Measurements from ENCODE around the gene VPS4B. TPM values are rescaled to one million over a fixed set of nuclear protein-coding genes. Genes with fewer than 3 reads are reported as not detected.

The VPS4B gene
- total RNA-seq (2022) (67.8 and 89.8 TPM in 2 replicates), Bru-seq, nascent RNA (percentile 95 among the genes with signal in this experiment), BruChase-seq, experiment 1, labeled RNA remaining after a 6-hour chase (percentile 96 among the genes with signal in this experiment), BruChase-seq, experiment 2, labeled RNA remaining after a 2-hour chase (percentile 96 among the genes with signal in this experiment)
- long read RNA-seq, transcript VPS4B-201 (11 exons, 3,324 nt): major isoform, 178 of 193 reads
- long read RNA-seq, partial matches to known transcripts: 3 of 193 reads
- long read RNA-seq, other reads (novel, unspliced or antisense): 12 of 193 reads

DNA sequence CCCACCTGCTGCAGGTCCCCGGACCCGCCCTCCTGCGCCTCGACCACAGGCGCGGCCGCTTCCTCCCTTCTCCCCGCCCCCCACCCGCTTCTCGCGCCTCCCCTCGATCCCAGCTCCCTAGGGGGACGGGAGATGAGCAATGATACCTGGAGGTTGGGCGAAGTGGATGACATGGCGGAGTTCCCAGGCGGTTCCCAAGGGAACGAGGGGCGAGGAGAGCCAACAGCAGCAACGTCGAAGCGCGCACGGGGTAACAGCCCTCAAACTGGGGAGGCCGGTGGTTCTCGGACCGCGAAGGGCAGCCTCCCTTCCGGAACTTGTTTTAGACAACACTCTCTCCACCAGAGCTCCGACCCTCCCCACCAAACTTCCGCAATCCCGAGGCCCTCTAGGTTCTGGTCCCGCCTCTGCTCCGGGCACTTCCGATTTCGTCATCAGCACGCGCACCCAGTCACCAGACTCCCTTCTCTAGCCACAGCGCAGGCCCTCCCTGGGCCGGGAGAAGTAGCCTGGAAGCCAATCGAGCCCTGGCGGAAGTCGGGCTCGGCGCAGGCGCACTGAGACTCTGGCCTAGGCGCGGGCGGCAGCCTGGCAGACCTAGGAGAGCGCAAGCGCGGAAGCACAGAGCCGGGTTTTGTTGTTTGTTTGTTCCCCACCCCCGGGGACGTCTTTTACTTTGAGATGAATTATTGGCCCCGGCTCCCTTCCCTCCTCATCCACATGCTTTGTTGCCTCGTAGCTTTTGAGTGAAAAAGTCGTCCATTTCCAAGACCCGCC lies at the start of gene VPS4B:
Gene VPS4B, minus strand, starts transcription at position 390 of the 777 bp plus-strand sequence. Its CDS starts 217 bp downstream, at position 173.
- no TSS peak for BruUV-seq (replicated peaks)
- ChIA-PET CTCF (interaction anchor here (0.5 to 8.8 kb wide), 9 partner anchors 16 to 396 kb away, joined by 3 to 63 read pairs (median 3); no protein-coding TSS in a partner anchor), POLR2A (interaction anchor here (0.6 to 11.6 kb wide), 32 partner anchors 8 to 706 kb away, joined by 3 to 270 read pairs (median 4); partner anchors contain the start of genes BCL2, KDSR and SERPINB5)
- Mint-ChIP-seq H3K4me1 (ENCODE audit: insufficient read depth, unreplicated experiment) (peaks cover 12% of the 10 kb centered on the region), H3K9me3 (ENCODE audit: unreplicated experiment) (no peaks in the 10 kb centered on the region), H3K27me3 (ENCODE audit: insufficient read depth, unreplicated experiment) (no peaks in the 10 kb centered on the region), H3K36me3 (ENCODE audit: insufficient read depth, unreplicated experiment) (peaks cover 36% of the 10 kb centered on the region), H3K4me3 (ENCODE audit: unreplicated experiment) (peak within 1 kb of the TSS; percentile 91), H3K27ac (ENCODE audit: low read depth, unreplicated experiment) (peak within 1 kb of the TSS; percentile 100)
- intact Hi-C loops (cut with micrococcal nuclease): loop anchor here (1.0 kb wide), 1 partner anchor 55 kb away; the partner anchor contains the start of gene KDSR
- TF ChIP-seq CTCF (IDR thresholded peaks at IDR 0.05; ENCODE audit: unreplicated experiment): no peak
- peak; percentile 99 for DNase-seq (ENCODE audit: unreplicated experiment)

- H3K4me3 Mint-ChIP-seq (ENCODE audit: unreplicated experiment): peak overlapping the region; percentile 58
- H3K9me3 Mint-ChIP-seq (ENCODE audit: unreplicated experiment): no peaks in the 10 kb centered on the region
- DNase-seq (ENCODE audit: unreplicated experiment): peak; percentile 93
- ChIA-PET POLR2A (interaction anchor here (0.7 to 14.1 kb wide), 20 partner anchors 9 to 1307 kb away, joined by 3 to 863 read pairs (median 4); partner anchors contain the start of gene VPS4B), CTCF (interaction anchor here (0.6 to 1.4 kb wide), 5 partner anchors 8 to 32 kb away, joined by 3 to 4 read pairs (median 4); no protein-coding TSS in a partner anchor)
- intact Hi-C loops (cut with micrococcal nuclease): no loop called here
- TF ChIP-seq CTCF (IDR thresholded peaks at IDR 0.05; ENCODE audit: unreplicated experiment): no peak
- no TSS peak for BruUV-seq (replicated peaks)
- H3K27me3 Mint-ChIP-seq (ENCODE audit: insufficient read depth, unreplicated experiment): no peaks in the 10 kb centered on the region
- peaks cover 28% of the 10 kb centered on the region for H3K4me1 Mint-ChIP-seq (ENCODE audit: insufficient read depth, unreplicated experiment)
- peak overlapping the region; percentile 87 for H3K27ac Mint-ChIP-seq (ENCODE audit: low read depth, unreplicated experiment)
- H3K36me3 Mint-ChIP-seq (ENCODE audit: insufficient read depth, unreplicated experiment): no peaks in the 10 kb centered on the region
Observed at GRCh38 chr18:63470751-63471150, 48.5 kb upstream of the VPS4B start.

- TF ChIP-seq CTCF (IDR thresholded peaks at IDR 0.05; ENCODE audit: unreplicated experiment): no peak
- ChIA-PET POLR2A (interaction anchor here (0.6 to 2.4 kb wide), 6 partner anchors 8 to 810 kb away, joined by 3 to 11 read pairs (median 6); partner anchors contain the start of gene SERPINB5), CTCF (no interaction called here)
- Mint-ChIP-seq H3K36me3 (ENCODE audit: insufficient read depth, unreplicated experiment) (no peaks in the 10 kb centered on the region), H3K4me3 (ENCODE audit: unreplicated experiment) (no peak overlapping the region), H3K27me3 (ENCODE audit: insufficient read depth, unreplicated experiment) (no peaks in the 10 kb centered on the region), H3K9me3 (ENCODE audit: unreplicated experiment) (no peaks in the 10 kb centered on the region), H3K4me1 (ENCODE audit: insufficient read depth, unreplicated experiment) (peaks cover 15% of the 10 kb centered on the region), H3K27ac (ENCODE audit: low read depth, unreplicated experiment) (no peak overlapping the region)
- no peak for DNase-seq (ENCODE audit: unreplicated experiment)
- intact Hi-C loops (cut with micrococcal nuclease): no loop called here
- BruUV-seq (replicated peaks): no TSS peak
Observed at GRCh38 chr18:63468575-63468974, 46.3 kb upstream of the VPS4B start.

DNA sequence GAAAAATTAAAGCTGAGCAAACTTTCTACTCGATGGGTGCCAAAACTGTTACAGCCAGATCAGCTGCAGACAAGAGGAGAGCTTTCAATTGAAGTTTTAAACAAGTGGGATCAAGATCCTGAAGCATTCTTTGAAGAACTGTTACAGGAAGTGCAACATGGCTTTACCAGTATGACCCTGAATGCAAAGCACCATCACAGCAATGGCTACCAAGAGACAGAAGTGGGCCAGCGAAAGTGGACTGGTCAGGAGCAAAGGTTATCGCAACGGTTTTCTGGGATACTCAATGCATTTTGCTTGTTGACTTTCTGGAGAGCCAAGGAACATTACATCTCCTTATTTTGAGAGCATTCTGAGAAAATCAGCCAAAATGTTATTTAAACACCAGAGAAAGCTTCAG lies 45.4 kb upstream of the VPS4B start:
- BruUV-seq (replicated peaks): no TSS peak
- no peaks in the 10 kb centered on the region for H3K36me3 Mint-ChIP-seq (ENCODE audit: insufficient read depth, unreplicated experiment)
- no peak for DNase-seq (ENCODE audit: unreplicated experiment)
- no peak overlapping the region for H3K27ac Mint-ChIP-seq (ENCODE audit: low read depth, unreplicated experiment)
- intact Hi-C loops (cut with micrococcal nuclease): no loop called here
- TF ChIP-seq CTCF (IDR thresholded peaks at IDR 0.05; ENCODE audit: unreplicated experiment): no peak
- no peaks in the 10 kb centered on the region for H3K27me3 Mint-ChIP-seq (ENCODE audit: insufficient read depth, unreplicated experiment)
- H3K9me3 Mint-ChIP-seq (ENCODE audit: unreplicated experiment): no peaks in the 10 kb centered on the region
- H3K4me3 Mint-ChIP-seq (ENCODE audit: unreplicated experiment): no peak overlapping the region
- ChIA-PET POLR2A (interaction anchor here (0.8 to 2.4 kb wide), 6 partner anchors 9 to 46 kb away, joined by 3 to 11 read pairs (median 6); partner anchors contain the start of genes SERPINB5 and VPS4B), CTCF (interaction anchor here (0.9 kb wide), 1 partner anchor 17 kb away, joined by 3 read pairs; no protein-coding TSS in a partner anchor)
- H3K4me1 Mint-ChIP-seq (ENCODE audit: insufficient read depth, unreplicated experiment): peaks cover 15% of the 10 kb centered on the region

Data from MCF 10A (cell line).